HUES64 (cell line): Measurements from ENCODE around the gene COL27A1.

ENCODE experiments used
- H3K27ac ChIP-seq: 2 replicates; pipeline ENCODE4 v1.7.0; 2013; ENCODE audit warnings: low read depth, low read length, inconsistent platforms
- H3K27me3 ChIP-seq: 2 replicates; pipeline ENCODE4 v1.6.1; 2013; ENCODE audit warnings: mild to moderate bottlenecking, low read length; ENCODE audit not compliant: insufficient read depth
- H3K36me3 ChIP-seq: 2 replicates; pipeline ENCODE4 v1.6.1; 2013; ENCODE audit warnings: mild to moderate bottlenecking, low read length; ENCODE audit not compliant: insufficient read depth
- H3K4me1 ChIP-seq: 2 replicates; pipeline ENCODE4 v1.6.1; 2013; ENCODE audit warnings: mild to moderate bottlenecking, low read length, moderate library complexity; ENCODE audit not compliant: insufficient read depth
- H3K4me3 ChIP-seq: 2 replicates; pipeline ENCODE4 v1.5.1; 2013; ENCODE audit warnings: mild to moderate bottlenecking, low read length, moderate library complexity
- H3K9ac ChIP-seq: 2 replicates; pipeline ENCODE4 v1.6.1; 2013; ENCODE audit warnings: mild to moderate bottlenecking, low read depth, low read length
- H3K9me3 ChIP-seq: 2 replicates; pipeline ENCODE4 v1.6.1; 2013; ENCODE audit warnings: low read depth, low read length; ENCODE audit not compliant: insufficient read depth
- WGBS: fragments of 150-250, 120-280 bp; methylation state at CpG from one replicate; pipeline ENCODE4 v1.1.7; 2013; ENCODE audit warnings: missing lambda C conversion rate; 5-methylcytosine and 5-hydroxymethylcytosine counted together

COL27A1 gene

DNA sequence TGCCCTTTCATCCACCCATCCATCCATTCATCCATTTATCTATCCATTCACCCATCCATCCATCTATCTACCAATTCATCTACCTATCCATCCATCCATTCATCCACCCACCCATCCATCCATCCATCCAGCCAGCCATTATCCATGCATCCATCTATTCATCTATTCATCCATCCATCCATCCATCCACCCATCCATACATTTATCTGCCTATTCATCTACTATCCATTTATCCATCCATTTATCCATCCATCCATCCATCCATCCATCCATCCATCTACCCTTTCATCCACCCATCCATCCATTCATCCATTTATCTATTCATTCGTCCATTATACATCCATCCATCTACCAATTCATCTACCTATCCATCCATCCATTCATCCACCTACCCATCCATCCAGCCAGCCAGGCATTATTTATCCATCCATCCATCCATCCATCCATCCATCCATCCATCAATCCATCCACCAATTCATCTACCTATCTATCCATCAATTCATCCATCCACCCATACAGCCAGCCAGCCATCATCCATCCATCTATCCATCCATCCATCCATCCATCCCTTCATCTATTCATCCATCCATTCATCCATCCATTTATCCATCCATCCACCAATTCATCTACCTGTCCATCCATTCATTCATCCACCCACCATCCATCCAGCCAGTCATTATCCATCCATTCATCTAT, 10.2 kb downstream of the COL27A1 start:
- Histone ChIP-seq H3K4me1 (peaks cover 9% of the 10 kb centered on the region), H3K4me3 (no peak overlapping the region), H3K36me3 (peaks cover 22% of the 10 kb centered on the region), H3K27ac (no peak overlapping the region), H3K9ac (no peak overlapping the region), H3K27me3 (no peaks in the 10 kb centered on the region), H3K9me3 (no peaks in the 10 kb centered on the region)
- 92% methylated on average over 1 of the region's 1 CpG for WGBS

- no peak overlapping the region for H3K27ac ChIP-seq
- peaks cover 23% of the 10 kb centered on the region for H3K36me3 ChIP-seq
- peaks cover 9% of the 10 kb centered on the region for H3K4me1 ChIP-seq
- H3K9ac ChIP-seq, result no peak overlapping the region
- no peaks in the 10 kb centered on the region for H3K9me3 ChIP-seq
- no peak overlapping the region for H3K4me3 ChIP-seq
- WGBS, result 90% methylated on average over 1 of the region's 1 CpG
- no peaks in the 10 kb centered on the region for H3K27me3 ChIP-seq
Measured at GRCh38 chr9:114166103-114166470, 10.8 kb downstream of the COL27A1 start.

- Histone ChIP-seq H3K9ac (no peak overlapping the region), H3K4me3 (no peak overlapping the region), H3K9me3 (no peaks in the 10 kb centered on the region), H3K4me1 (peaks cover 9% of the 10 kb centered on the region), H3K27me3 (no peaks in the 10 kb centered on the region), H3K36me3 (peaks cover 27% of the 10 kb centered on the region), H3K27ac (no peak overlapping the region)
- 95% methylated on average over 8 of the region's 8 CpGs for WGBS
Measured at GRCh38 chr9:114166614-114167572, 11.6 kb downstream of the COL27A1 start.

DNA sequence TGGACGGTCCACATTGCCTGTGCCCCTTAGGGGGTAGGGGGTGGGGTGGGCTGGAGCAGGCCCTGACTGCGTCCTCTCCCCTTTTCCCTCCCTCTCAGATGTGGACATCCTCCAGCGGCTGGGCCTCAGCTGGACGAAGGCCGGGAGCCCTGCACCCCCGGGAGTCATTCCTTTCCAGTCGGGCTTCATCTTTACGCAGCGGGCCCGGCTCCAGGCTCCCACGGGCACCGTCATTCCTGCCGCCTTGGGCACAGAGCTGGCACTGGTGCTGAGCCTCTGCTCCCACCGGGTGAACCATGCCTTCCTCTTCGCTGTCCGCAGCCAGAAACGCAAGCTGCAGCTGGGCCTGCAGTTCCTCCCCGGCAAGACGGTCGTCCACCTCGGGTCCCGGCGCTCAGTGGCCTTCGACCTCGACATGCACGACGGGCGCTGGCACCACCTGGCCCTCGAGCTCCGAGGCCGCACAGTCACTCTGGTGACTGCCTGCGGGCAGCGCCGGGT, 12.3 kb downstream of the COL27A1 start:
- Histone ChIP-seq H3K36me3 (peaks cover 30% of the 10 kb centered on the region), H3K27ac (no peak overlapping the region)

DNA sequence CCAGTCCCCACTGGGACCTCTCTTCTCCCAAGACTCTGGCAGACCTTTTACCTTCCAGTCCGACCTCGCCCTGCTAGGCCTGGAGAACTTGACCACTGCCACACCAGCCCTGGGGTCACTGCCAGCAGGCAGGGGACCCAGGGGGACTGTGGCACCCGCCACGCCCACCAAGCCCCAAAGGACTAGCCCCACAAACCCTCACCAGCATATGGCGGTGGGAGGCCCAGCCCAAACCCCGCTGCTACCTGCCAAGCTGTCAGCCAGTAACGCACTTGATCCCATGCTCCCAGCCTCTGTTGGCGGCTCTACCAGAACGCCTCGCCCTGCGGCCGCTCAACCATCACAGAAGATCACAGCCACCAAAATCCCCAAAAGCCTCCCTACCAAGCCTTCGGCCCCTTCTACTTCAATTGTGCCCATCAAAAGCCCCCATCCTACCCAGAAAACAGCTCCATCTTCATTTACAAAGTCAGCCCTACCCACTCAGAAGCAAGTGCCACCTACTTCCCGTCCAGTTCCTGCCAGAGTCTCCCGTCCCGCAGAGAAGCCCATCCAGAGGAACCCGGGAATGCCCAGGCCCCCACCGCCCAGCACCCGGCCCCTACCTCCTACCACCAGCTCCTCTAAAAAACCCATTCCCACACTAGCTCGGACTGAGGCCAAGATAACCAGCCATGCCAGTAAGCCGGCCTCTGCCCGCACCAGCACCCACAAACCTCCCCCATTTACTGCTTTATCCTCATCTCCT, 13.1 kb downstream of the COL27A1 start:
- no peaks in the 10 kb centered on the region for H3K27me3 ChIP-seq
- H3K36me3 ChIP-seq, result peaks cover 30% of the 10 kb centered on the region
- H3K4me3 ChIP-seq, result no peak overlapping the region
- peaks cover 5% of the 10 kb centered on the region for H3K4me1 ChIP-seq
- no peaks in the 10 kb centered on the region for H3K9me3 ChIP-seq
- H3K9ac ChIP-seq, result no peak overlapping the region
- 91% methylated on average over 22 of the region's 22 CpGs for WGBS
- H3K27ac ChIP-seq, result no peak overlapping the region

More for the DNA sequence above, 12.3 kb downstream of the COL27A1 start:
- peaks cover 9% of the 10 kb centered on the region for H3K4me1 ChIP-seq
- no peaks in the 10 kb centered on the region for H3K27me3 ChIP-seq
- WGBS, result 95% methylated on average over 34 of the region's 34 CpGs
- H3K4me3 ChIP-seq, result no peak overlapping the region
- H3K9ac ChIP-seq, result no peak overlapping the region
- H3K9me3 ChIP-seq, result no peaks in the 10 kb centered on the region

DNA sequence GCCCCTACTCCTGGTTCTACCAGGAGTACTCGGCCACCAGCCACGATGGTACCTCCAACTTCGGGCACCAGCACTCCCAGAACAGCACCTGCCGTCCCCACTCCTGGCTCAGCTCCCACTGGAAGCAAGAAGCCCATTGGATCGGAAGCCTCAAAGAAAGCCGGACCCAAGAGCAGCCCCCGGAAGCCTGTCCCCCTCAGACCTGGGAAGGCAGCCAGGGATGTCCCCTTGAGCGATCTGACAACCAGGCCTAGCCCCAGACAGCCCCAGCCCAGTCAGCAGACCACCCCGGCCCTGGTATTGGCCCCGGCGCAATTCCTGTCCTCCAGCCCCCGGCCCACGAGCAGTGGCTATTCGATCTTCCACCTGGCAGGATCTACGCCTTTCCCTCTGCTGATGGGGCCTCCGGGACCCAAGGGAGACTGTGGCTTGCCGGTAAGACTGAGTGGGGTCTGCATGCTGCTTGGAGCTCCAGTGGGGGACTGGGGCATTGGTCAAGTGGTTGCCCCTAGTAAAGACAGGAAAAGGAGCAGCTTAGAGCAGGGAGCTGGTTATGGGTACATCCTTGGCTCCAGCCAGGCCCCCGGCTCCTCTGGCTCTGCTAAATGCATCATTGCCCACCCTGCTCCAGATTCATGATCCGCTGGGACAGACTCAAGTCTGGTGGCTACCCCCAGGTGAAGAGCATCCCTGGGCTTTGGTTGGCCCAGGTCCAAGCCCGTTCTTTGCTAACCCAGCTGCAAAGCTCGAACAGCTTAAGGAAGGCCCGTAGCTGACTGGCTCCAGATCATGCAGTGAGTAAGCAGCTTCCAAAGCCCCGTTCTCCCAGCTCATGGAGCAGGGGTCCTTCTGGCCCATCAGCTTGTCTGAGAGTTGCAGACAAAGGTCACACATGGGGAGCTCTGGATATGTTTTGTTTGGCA, 14.0 kb downstream of the COL27A1 start:
- H3K4me3 ChIP-seq, result no peak overlapping the region
- no peak overlapping the region for H3K9ac ChIP-seq
- WGBS, result 94% methylated on average over 23 of the region's 23 CpGs
- no peaks in the 10 kb centered on the region for H3K9me3 ChIP-seq
- H3K4me1 ChIP-seq, result no peaks in the 10 kb centered on the region
- H3K27me3 ChIP-seq, result no peaks in the 10 kb centered on the region
- H3K27ac ChIP-seq, result no peak overlapping the region
- H3K36me3 ChIP-seq, result peaks cover 30% of the 10 kb centered on the region

- no peaks in the 10 kb centered on the region for H3K9me3 ChIP-seq
- H3K4me3 ChIP-seq, result no peak overlapping the region
- 89% methylated on average over 20 of the region's 22 CpGs for WGBS
- H3K27ac ChIP-seq, result no peak overlapping the region
- H3K36me3 ChIP-seq, result peaks cover 29% of the 10 kb centered on the region
- H3K27me3 ChIP-seq, result no peaks in the 10 kb centered on the region
- peaks cover 4% of the 10 kb centered on the region; the same call in 1 of the 2 replicates for H3K4me1 ChIP-seq
- no peak overlapping the region for H3K9ac ChIP-seq
Measured at GRCh38 chr9:114169952-114170770, 14.8 kb downstream of the COL27A1 start.

DNA sequence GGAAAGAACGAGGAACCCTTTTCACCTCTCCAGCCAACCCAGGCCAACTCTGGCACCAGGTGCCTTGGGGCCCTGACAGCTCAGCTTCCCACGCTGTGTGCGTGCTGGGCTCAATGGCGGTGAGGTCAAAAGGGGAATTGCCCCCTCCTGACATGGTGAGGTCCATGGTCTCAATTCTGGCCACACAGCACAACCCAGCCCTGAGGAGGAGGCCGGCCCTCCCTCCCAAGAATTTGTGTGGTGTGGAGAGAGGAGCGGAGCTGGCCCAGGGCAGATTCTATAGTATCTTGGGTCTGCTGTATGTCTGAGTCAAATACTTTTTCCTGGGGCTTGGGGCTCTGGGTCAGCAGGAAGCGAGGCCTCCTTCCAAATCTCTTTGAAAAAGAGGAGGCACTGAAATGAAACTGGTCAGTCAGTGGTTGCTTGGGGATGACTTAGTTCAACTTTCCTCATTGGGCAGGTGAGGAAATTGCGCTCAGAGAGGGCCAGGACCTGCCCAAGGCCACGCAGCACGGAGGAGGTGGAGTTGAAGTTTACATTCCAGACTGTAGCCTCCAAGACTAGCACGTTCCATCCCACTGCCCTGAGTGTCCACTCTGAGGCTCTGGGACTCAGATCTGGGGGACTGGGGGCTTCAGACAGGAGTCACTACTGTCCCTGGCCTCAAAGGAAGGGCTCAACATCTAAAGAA, 15.6 kb downstream of the COL27A1 start:
- H3K36me3 ChIP-seq, result peaks cover 26% of the 10 kb centered on the region

DNA sequence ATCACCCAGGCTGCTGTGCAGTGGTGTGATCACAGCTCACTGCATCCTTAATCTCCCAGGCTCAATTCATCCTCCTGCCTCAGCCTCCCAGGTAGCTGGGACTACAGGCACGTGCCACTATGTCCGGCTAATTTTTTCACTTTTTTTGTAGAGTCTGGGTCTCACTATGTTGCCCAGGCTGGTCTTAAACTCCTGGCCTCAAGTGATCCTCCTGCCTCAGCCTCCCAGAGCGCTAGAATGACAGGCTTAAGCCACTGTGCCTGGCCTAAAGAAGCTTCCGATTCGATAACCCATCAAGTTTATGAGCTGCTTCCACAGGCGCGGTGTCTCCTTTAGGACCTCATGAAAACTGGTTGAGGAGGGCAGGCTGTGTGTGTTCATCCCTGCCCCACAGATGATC, 16.2 kb downstream of the COL27A1 start:
- Histone ChIP-seq H3K9ac (no peak overlapping the region), H3K27ac (no peak overlapping the region), H3K4me1 (peaks cover 6% of the 10 kb centered on the region; the same call in 1 of the 2 replicates), H3K27me3 (no peaks in the 10 kb centered on the region), H3K4me3 (no peak overlapping the region), H3K36me3 (peaks cover 26% of the 10 kb centered on the region), H3K9me3 (no peaks in the 10 kb centered on the region)
- 93% methylated on average over 7 of the region's 7 CpGs for WGBS

More for the DNA sequence above, 15.6 kb downstream of the COL27A1 start:
- 93% methylated on average over 11 of the region's 11 CpGs for WGBS
- H3K27ac ChIP-seq, result no peak overlapping the region
- H3K4me3 ChIP-seq, result no peak overlapping the region
- no peak overlapping the region for H3K9ac ChIP-seq
- H3K27me3 ChIP-seq, result no peaks in the 10 kb centered on the region
- no peaks in the 10 kb centered on the region for H3K9me3 ChIP-seq
- H3K4me1 ChIP-seq, result peaks cover 6% of the 10 kb centered on the region; the same call in 1 of the 2 replicates
